Activated CD4-positive, alpha-beta memory T cell treated with anti-CD3 and anti-CD28 coated beads, Interleukin-2, amount 10 ng/mL, durations not matched to agents 7 days and 5 days (primary cell): ENCODE measurements around the gene MPV17L2. TPM values are rescaled to one million over a fixed set of nuclear protein-coding genes. Genes with fewer than 3 reads are reported as not detected.
A peak's percentile ranks its signal among the peaks of the same experiment; 100 is the strongest.

Experiments
- CTCF ChIA-PET: fragments of 350-600 bp; sonication (Branson Sonifier 250); formaldehyde crosslinking; loops from one replicate; lab custom pipeline; 2021; ENCODE audit warnings: antibody characterized with exemption, inconsistent platforms; lab: Charles Lee
- POLR2A ChIA-PET: fragments of 350-600 bp; sonication (Branson Sonifier 250); formaldehyde crosslinking; loops from one replicate; lab custom pipeline; 2021; ENCODE audit warnings: antibody characterized with exemption; lab: Charles Lee
- DNase-seq: peaks from one replicate; pipeline ENCODE4 v3.0.0-alpha.2; 2020
- H3K27ac Mint-ChIP-seq: one replicate; pipeline ENCODE4 v1.8.0; 2021; ENCODE audit warnings: mild to moderate bottlenecking, mixed read lengths
- H3K27me3 Mint-ChIP-seq: one replicate; pipeline ENCODE4 v1.8.0; 2021; ENCODE audit warnings: mixed read lengths
- H3K36me3 Mint-ChIP-seq: one replicate; pipeline ENCODE4 v1.8.0; 2021; ENCODE audit warnings: low read depth, mixed read lengths
- H3K4me1 Mint-ChIP-seq: one replicate; pipeline ENCODE4 v1.8.0; 2021; ENCODE audit warnings: mixed read lengths
- H3K4me3 Mint-ChIP-seq: one replicate; pipeline ENCODE4 v1.8.0; 2021; ENCODE audit warnings: mild to moderate bottlenecking, mixed read lengths
- H3K9me3 Mint-ChIP-seq: one replicate; pipeline ENCODE4 v1.8.0; 2021; ENCODE audit warnings: mixed read lengths
- total RNA-seq, 2 experiments: library from RNA; stranded (reverse); gene quantifications; one replicate each; pipeline ENCODE4 v1.2.3, GENCODE V29; 2021

The MPV17L2 gene
- total RNA-seq, 2 experiments from 2014 or later, result 6.2 to 6.3 TPM

DNA sequence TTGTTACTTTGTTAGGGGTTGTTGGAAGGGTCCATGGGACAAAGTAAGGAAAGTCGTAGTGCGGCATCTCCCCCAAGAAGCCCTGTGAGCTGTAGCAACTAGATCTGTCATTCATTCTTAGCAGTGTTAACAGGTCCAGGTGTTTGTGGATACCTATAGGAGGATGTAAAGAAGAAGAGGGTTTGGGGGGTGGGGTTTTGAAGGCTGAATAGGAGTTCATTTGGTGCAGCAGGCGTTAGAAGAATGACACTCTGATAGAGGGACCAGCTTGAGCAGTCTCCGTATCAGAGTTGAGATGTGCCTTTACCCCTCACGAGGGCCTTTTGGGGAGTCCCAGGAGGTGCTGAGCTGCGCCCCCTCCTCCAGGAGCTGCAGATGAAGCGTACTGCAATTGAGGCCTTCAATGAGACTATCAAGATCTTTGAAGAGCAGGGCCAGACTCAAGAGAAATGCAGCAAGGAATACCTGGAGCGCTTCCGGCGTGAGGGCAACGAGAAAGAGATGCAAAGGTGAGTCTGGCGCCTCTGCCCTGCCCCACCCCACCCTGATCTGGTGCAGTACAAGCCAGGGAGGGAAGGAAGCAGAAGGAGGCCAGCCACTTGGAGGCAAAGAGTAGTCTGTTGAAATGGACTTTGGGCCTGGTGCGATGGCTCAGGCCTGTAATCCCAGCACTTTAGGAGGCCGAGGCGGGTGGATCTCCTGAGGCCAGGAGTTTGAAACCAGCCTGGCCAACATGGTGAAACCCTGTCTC, 27.0 kb upstream of the MPV17L2 start:
- CTCF ChIA-PET, result interaction anchor here (0.6 to 2.7 kb wide), 3 partner anchors 53 to 55 kb away, joined by 3 to 27 read pairs (median 10); no protein-coding TSS in a partner anchor
- Mint-ChIP-seq H3K9me3 (no peaks in the 10 kb centered on the region), H3K4me3 (no peak overlapping the region), H3K27ac (no peak overlapping the region), H3K36me3 (peaks cover 10% of the 10 kb centered on the region), H3K27me3 (no peaks in the 10 kb centered on the region), H3K4me1 (peaks cover 4% of the 10 kb centered on the region)
- no peak for DNase-seq
- POLR2A ChIA-PET, result no interaction called here

DNA sequence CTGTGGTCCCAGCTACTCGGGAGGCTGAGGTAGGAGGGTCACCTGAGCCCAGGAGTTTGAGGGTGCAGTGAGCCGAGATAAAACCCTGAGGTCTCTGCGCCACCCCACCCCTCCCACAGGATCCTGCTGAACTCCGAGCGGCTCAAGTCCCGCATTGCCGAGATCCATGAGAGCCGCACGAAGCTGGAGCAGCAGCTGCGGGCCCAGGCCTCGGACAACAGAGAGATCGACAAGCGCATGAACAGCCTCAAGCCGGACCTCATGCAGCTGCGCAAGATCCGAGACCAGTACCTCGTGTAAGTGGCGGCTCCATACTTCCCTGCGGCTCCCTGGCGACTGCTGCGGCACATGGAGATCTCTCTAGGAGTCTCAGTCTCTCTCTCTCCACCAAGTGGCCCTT, 26.0 kb upstream of the MPV17L2 start:
- CTCF ChIA-PET, result interaction anchor here (0.5 to 2.4 kb wide), 4 partner anchors 49 to 180 kb away, joined by 3 to 27 read pairs (median 4); no protein-coding TSS in a partner anchor
- DNase-seq, result no peak
- H3K27ac Mint-ChIP-seq, result no peak overlapping the region
- H3K4me1 Mint-ChIP-seq, result no peaks in the 10 kb centered on the region
- H3K36me3 Mint-ChIP-seq, result peaks cover 10% of the 10 kb centered on the region
- no peaks in the 10 kb centered on the region for H3K9me3 Mint-ChIP-seq
- no peak overlapping the region for H3K4me3 Mint-ChIP-seq
- POLR2A ChIA-PET, result interaction anchor here (1.7 kb wide), 1 partner anchor 57 kb away, joined by 4 read pairs; no protein-coding TSS in a partner anchor
- H3K27me3 Mint-ChIP-seq, result no peaks in the 10 kb centered on the region

DNA sequence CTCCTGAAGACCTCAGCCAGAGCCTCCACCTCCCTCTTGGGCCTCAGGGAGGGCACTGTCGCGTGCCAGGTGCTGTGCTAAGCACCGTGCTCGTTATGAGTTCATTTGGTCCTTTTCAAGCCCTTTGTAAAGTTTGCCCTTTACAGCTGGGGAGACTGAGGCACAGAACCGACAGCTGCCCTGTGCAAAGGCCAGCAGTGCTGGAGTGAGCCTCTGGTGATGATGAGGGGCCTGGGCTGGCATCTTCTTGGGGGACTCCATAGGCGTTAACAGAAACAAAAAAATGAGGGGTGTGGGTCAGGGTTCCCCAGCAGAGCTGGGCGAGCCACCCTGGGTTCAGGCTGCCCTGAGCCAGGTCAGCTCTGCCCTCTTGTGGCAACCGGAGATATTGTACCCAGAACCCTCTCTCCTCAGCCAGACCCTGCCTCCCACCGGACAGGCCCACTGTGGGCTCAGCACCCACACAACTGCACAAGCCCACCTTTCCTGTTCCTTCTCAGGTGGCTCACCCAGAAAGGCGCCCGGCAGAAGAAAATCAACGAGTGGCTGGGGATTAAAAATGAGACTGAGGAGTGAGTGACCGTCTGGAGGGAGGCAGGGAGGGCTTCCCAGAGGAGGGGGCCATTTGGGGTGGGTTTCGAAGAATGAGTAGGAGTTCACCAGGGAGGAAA, 24.9 kb upstream of the MPV17L2 start:
- Mint-ChIP-seq H3K27me3 (no peaks in the 10 kb centered on the region), H3K9me3 (no peaks in the 10 kb centered on the region), H3K36me3 (peaks cover 10% of the 10 kb centered on the region), H3K4me1 (peaks cover 4% of the 10 kb centered on the region), H3K27ac (no peak overlapping the region), H3K4me3 (no peak overlapping the region)
- peak; percentile 74 for DNase-seq
- ChIA-PET POLR2A (interaction anchor here (0.8 to 1.7 kb wide), 2 partner anchors 58 to 160 kb away, joined by 3 to 4 read pairs; partner anchors contain the start of gene ARRDC2), CTCF (interaction anchor here (0.5 to 2.4 kb wide), 15 partner anchors 9 to 230 kb away, joined by 3 to 27 read pairs (median 4); partner anchors contain the start of genes MPV17L2 and PIK3R2)

DNA sequence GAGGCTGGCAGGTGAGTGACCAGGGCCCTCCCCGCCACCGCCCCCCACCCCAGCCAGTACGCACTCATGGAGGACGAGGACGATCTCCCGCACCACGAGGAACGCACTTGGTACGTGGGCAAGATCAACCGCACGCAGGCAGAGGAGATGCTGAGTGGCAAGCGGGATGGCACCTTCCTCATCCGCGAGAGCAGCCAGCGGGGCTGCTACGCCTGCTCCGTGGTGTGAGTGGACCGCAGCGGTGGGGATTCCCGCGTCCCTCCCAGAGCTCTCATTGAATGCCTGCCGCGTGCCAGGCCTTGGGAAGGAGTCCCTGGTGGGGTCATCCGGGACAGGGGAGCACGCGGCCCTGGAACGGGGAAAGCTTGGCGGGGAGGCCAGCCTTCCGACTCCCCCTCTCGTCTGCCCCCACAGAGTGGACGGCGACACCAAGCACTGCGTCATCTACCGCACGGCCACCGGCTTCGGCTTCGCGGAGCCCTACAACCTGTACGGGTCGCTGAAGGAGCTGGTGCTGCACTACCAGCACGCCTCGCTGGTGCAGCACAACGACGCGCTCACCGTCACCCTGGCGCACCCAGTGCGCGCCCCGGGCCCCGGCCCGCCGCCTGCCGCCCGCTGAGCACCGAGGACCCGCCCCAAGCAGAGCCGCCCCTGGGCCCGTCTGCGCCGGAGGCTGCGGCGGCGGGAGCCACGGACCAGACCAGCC, 24.2 kb upstream of the MPV17L2 start:
- Mint-ChIP-seq H3K36me3 (peaks cover 10% of the 10 kb centered on the region), H3K9me3 (no peaks in the 10 kb centered on the region), H3K4me1 (peaks cover 9% of the 10 kb centered on the region), H3K27me3 (no peaks in the 10 kb centered on the region), H3K4me3 (no peak overlapping the region), H3K27ac (no peak overlapping the region)
- POLR2A ChIA-PET, result interaction anchor here (0.8 kb wide), 1 partner anchor 161 kb away, joined by 3 read pairs; the partner anchor contains the start of gene ARRDC2
- CTCF ChIA-PET, result interaction anchor here (0.9 to 2.4 kb wide), 11 partner anchors 11 to 231 kb away, joined by 3 to 27 read pairs (median 5); partner anchors contain the start of genes MPV17L2 and PIK3R2
- DNase-seq, result no peak

DNA sequence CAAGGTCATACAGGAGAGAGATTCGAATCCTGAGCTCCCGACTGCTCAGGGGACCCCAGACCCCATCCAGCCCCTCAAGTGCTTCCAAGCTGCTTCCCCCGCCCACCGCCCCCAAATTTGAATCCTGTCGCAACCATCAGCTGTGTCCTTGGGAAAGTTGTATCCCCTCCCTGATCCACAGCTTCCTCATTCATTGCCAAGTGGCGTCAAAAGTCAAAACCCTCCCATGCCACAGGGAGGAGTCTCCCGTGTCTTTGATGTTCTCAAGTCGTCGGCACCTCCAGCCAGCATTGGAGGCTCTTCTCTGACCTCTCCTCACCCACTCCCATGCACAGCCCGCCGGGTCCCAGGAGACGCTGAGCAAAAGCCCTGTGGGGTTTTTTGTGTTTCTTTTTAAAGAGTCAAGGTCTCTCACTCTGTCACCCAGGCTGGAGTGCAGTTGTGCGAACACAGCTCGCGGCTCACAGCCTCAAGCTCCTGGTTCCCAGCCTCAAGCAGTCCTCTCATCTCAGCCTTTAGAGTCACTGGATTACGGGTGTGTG, 22.2 kb upstream of the MPV17L2 start:
- CTCF ChIA-PET, result interaction anchor here (0.7 to 1.8 kb wide), 5 partner anchors 22 to 59 kb away, joined by 3 to 7 read pairs (median 3); partner anchors contain the start of gene MPV17L2
- no peak for DNase-seq
- H3K27ac Mint-ChIP-seq, result no peak overlapping the region
- H3K4me3 Mint-ChIP-seq, result no peak overlapping the region
- peaks cover 7% of the 10 kb centered on the region for H3K36me3 Mint-ChIP-seq
- peaks cover 26% of the 10 kb centered on the region for H3K4me1 Mint-ChIP-seq
- H3K27me3 Mint-ChIP-seq, result no peaks in the 10 kb centered on the region
- POLR2A ChIA-PET, result interaction anchor here (1.2 kb wide), 1 partner anchor 19 kb away, joined by 3 read pairs; no protein-coding TSS in a partner anchor
- no peaks in the 10 kb centered on the region for H3K9me3 Mint-ChIP-seq

DNA sequence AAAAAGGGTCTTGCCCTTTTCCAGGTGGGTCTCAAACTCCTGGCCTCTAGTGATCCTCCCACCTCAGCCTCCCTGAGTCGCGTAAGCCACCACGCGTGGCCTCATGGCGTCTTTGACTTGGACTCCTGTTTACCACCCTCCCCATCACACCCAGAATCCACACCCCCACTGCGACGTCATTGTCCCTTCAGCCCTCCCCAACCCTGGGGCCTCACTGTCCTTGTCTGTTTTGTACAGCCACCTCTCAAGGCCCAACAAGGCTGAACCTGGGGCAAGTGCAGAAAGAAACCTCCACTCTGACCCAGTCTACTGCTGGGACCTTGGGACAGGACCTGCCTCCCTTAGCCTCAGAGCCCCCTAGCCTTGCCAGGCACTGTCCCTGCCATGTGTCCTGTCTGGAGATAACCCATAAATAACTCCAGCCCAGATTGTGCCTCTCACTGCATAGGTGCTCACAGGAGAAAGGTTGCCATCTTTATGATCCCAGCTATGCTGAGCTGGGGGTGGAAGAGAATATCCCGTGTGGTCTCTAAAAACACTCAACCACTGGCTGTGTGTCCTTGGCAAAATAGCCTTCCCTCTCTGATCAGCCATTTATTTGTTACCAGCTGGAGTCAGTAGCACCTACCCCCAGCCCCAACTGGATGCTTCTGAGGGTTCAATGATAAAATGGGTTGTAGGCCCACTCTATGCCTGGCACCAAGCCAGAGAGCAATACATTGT, 21.3 kb upstream of the MPV17L2 start:
- no peak overlapping the region for H3K4me3 Mint-ChIP-seq

DNA sequence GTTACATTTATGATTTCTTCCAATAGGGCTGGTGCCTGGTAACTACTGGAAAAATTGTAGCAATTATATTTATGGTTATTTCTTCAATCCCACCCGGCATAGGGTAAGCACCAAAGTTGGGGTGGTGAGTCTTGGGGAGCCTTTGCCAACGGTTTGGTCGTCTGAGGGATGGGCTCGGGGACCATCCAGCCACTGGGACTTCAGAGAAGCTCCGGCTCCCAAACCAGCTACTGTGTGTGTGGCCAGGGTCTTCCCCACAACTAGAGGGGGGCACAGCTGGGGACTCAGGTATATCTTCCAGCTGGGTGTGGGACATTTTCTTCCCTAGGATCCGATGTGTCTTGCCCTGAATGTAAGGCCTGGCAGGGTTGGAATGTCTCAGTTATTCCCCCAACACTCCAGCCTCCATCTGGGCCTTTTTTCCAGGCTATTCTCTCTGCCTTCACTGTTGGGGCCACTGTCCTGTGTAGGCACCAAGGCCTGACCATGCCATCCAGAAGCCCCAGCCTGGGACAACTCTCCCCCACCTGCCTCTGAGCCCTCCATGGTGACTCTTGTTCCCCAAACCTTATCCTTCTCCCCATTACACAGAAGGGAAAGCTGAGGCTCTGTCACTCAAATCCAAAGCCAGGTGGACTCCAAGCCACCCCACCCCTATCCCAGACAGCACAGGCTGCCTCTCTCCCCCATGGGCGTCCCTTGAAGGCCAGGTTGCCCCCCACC, 20.5 kb upstream of the MPV17L2 start:
- peak overlapping the region; percentile 51 for H3K4me3 Mint-ChIP-seq
- POLR2A ChIA-PET, result interaction anchor here (1.5 kb wide), 1 partner anchor 12 kb away, joined by 5 read pairs; no protein-coding TSS in a partner anchor
- H3K27me3 Mint-ChIP-seq, result no peaks in the 10 kb centered on the region

More for the DNA sequence above, 21.3 kb upstream of the MPV17L2 start:
- H3K9me3 Mint-ChIP-seq, result no peaks in the 10 kb centered on the region
- CTCF ChIA-PET, result interaction anchor here (0.7 to 1.8 kb wide), 3 partner anchors 52 to 60 kb away, joined by 3 to 7 read pairs (median 3); no protein-coding TSS in a partner anchor
- no peak overlapping the region for H3K27ac Mint-ChIP-seq
- no peak for DNase-seq
- peaks cover 8% of the 10 kb centered on the region for H3K36me3 Mint-ChIP-seq
- peaks cover 26% of the 10 kb centered on the region for H3K4me1 Mint-ChIP-seq
- H3K27me3 Mint-ChIP-seq, result no peaks in the 10 kb centered on the region
- POLR2A ChIA-PET, result interaction anchor here (1.2 to 1.5 kb wide), 2 partner anchors 11 to 20 kb away, joined by 3 to 5 read pairs; no protein-coding TSS in a partner anchor

DNA sequence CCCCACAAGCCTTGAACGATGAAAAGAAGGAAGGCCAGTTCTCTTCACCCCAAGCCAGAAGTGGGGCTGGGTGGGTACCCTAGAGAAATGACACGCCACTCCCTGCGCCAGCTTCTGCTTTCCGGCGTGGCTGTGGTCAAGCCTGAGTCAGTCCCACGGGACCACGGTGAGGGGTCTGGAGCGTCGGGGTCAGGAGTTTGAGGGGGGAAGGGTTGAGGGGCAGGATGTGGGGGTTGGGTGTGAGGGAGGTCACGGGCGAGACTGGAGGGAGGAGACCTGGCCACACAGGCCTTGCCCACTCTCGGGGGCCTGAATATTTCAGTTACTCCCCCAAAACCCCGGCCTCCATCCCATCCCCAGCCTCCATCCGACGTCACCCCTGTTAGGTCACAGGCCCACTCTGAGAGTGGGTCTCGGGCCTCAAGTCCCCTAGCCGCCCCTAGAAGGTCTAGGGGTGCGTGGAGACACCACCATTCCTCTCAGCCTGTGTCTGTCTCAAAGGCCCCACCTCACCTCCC, 19.9 kb upstream of the MPV17L2 start:
- H3K4me3 Mint-ChIP-seq, result peak overlapping the region; percentile 85
- no peaks in the 10 kb centered on the region for H3K9me3 Mint-ChIP-seq
- no peak overlapping the region for H3K27ac Mint-ChIP-seq
- H3K4me1 Mint-ChIP-seq, result peaks cover 26% of the 10 kb centered on the region
- CTCF ChIA-PET, result no interaction called here
- H3K36me3 Mint-ChIP-seq, result peaks cover 17% of the 10 kb centered on the region
- no peak for DNase-seq
- no peaks in the 10 kb centered on the region for H3K27me3 Mint-ChIP-seq
- POLR2A ChIA-PET, result interaction anchor here (1.5 kb wide), 1 partner anchor 12 kb away, joined by 5 read pairs; no protein-coding TSS in a partner anchor

More for the DNA sequence above, 20.5 kb upstream of the MPV17L2 start:
- H3K4me1 Mint-ChIP-seq, result peaks cover 26% of the 10 kb centered on the region
- H3K27ac Mint-ChIP-seq, result peak overlapping the region; percentile 31
- H3K9me3 Mint-ChIP-seq, result no peaks in the 10 kb centered on the region
- DNase-seq, result no peak
- CTCF ChIA-PET, result no interaction called here
- H3K36me3 Mint-ChIP-seq, result peaks cover 14% of the 10 kb centered on the region

DNA sequence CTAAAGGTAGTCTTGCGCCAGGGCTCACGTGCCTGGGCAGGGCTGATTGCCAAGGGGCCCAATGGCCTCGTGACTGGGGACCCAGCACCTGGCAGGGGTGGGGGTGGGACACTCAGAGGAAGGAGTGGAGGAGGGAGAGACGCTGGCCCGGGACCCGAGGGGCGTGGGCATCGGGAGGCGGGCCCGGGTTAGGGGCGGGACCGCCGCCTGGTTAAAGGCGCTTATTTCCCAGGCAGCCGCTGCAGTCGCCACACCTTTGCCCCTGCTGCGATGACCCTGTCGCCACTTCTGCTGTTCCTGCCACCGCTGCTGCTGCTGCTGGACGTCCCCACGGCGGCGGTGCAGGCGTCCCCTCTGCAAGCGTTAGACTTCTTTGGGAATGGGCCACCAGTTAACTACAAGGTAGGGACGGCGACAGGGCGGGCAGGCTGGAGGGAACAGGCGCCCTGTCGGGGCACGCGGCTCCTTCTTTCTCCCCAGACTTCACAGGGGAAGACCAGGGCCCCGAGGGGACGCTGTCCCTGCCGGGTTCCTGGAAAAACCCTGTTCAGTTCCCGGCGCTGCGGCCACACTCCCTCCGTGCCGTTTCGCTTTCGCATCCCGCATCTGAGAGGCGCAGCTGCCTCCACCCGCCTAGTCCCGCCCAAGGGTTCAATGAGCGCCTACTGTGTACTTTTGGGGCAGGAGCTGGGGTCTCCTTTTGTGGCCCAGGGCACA, 19.3 kb upstream of the MPV17L2 start, which contains the start of gene IFI30:
Gene IFI30 (plus strand): TSS at position 242 of the 717 bp plus-strand sequence. CDS start 29 bp downstream, at position 271.
- Mint-ChIP-seq H3K9me3 (no peaks in the 10 kb centered on the region), H3K36me3 (peaks cover 18% of the 10 kb centered on the region), H3K4me1 (peaks cover 26% of the 10 kb centered on the region), H3K4me3 (peak within 1 kb of the TSS; percentile 85), H3K27ac (peak within 1 kb of the TSS; percentile 75), H3K27me3 (no peaks in the 10 kb centered on the region)
- ChIA-PET CTCF (interaction anchor here (0.7 to 2.0 kb wide), 5 partner anchors 19 to 155 kb away, joined by 3 to 9 read pairs (median 3); partner anchors contain the start of gene MPV17L2), POLR2A (interaction anchor here (1.0 to 2.2 kb wide), 7 partner anchors 10 to 149 kb away, joined by 3 to 7 read pairs (median 4); partner anchors contain the start of genes IL12RB1 and LSM4)
- DNase-seq, result peak; percentile 72

DNA sequence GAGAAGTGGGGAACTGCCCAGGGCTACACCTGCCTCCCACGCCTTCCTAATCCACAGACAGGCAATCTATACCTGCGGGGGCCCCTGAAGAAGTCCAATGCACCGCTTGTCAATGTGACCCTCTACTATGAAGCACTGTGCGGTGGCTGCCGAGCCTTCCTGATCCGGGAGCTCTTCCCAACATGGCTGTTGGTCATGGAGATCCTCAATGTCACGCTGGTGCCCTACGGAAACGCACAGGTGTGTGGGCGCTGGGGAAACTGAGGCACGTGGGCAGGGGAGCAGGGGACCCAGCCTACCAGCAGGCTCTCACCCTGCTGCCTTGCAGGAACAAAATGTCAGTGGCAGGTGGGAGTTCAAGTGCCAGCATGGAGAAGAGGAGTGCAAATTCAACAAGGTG, 18.0 kb upstream of the MPV17L2 start:
- CTCF ChIA-PET, result interaction anchor here (1.2 to 2.0 kb wide), 4 partner anchors 15 to 154 kb away, joined by 3 to 9 read pairs (median 4); partner anchors contain the start of gene MPV17L2
- Mint-ChIP-seq H3K4me3 (peak overlapping the region; percentile 85), H3K4me1 (peaks cover 26% of the 10 kb centered on the region)

More for the DNA sequence above, 18.0 kb upstream of the MPV17L2 start:
- DNase-seq, result no peak
- Mint-ChIP-seq H3K27me3 (no peaks in the 10 kb centered on the region), H3K9me3 (no peaks in the 10 kb centered on the region), H3K27ac (peak overlapping the region; percentile 26), H3K36me3 (peaks cover 21% of the 10 kb centered on the region)
- POLR2A ChIA-PET, result interaction anchor here (0.7 to 2.2 kb wide), 5 partner anchors 9 to 148 kb away, joined by 3 to 10 read pairs (median 7); partner anchors contain the start of gene LSM4
